Esophagus (tissue), 2 donors: ENCODE data around the gene FBXW11. TPM values are rescaled to one million over a fixed set of nuclear protein-coding genes. Genes with fewer than 3 reads are reported as not detected.

Experiments
- H3K27ac ChIP-seq, 2 donors: one replicate each; pipeline ENCODE4 v1.5.1; 2013; ENCODE audit warnings: low read depth in 2 of 2, mild to moderate bottlenecking in 2 of 2, inconsistent platforms in 1 of 2, low read length in 1 of 2, moderate library complexity in 1 of 2
- H3K27me3 ChIP-seq, 2 donors: one replicate each; pipeline ENCODE4 v1.6.1; 2013; ENCODE audit warnings: low read length in 2 of 2, control low read depth in 1 of 2, mild to moderate bottlenecking in 1 of 2; ENCODE audit not compliant: insufficient read depth in 2 of 2, control insufficient read depth in 1 of 2
- H3K36me3 ChIP-seq, 2 donors: one replicate each; pipeline ENCODE4 v1.6.1; 2013; ENCODE audit warnings: low read length in 1 of 2; ENCODE audit not compliant: control insufficient read depth in 2 of 2, insufficient read depth in 2 of 2
- H3K4me1 ChIP-seq, 2 donors: one replicate each; pipeline ENCODE4 v1.6.1; 2013; ENCODE audit warnings: low read length in 1 of 2; ENCODE audit not compliant: control insufficient read depth in 2 of 2, insufficient read depth in 2 of 2
- H3K4me3 ChIP-seq, 2 donors: one replicate each; pipeline ENCODE4 v1.5.1; 2013; ENCODE audit warnings: low read length in 2 of 2, mild to moderate bottlenecking in 2 of 2, low read depth in 1 of 2, moderate library complexity in 1 of 2
- H3K9me3 ChIP-seq, 2 donors: one replicate each; pipeline ENCODE4 v1.6.1; 2013; ENCODE audit warnings: mild to moderate bottlenecking in 2 of 2, low read depth in 1 of 2, low read length in 1 of 2, moderate library complexity in 1 of 2; ENCODE audit not compliant: control insufficient read depth in 2 of 2, insufficient read depth in 1 of 2
- WGBS, 2 donors: extraction: QIAGEN DNeasy Blood & Tissue Kit; methylation state at CpG; one replicate each; pipeline ENCODE4 v1.1.7; 2013; 5-methylcytosine and 5-hydroxymethylcytosine counted together
- polyA plus RNA-seq, 2 donors: library from polyadenylated mRNA; stranded (reverse); fragments of 200-250 nt; gene quantifications; one replicate each; pipeline ENCODE4 v1.2.3, GENCODE V29; 2013
- donor health status: healthy with polysubstance abuse.
- donor health status: Bipolar disorder and iron deficiency.

Gene FBXW11
- polyA plus RNA-seq, 2 donors = 8.9 to 17.4 TPM

GRCh38 chr5:172005708-172006320 is 624 bp downstream of the FBXW11 start:
- Histone ChIP-seq H3K9me3 (no peaks in the 10 kb centered on the region), H3K4me1 (peaks cover 0 to 4% of the 10 kb centered on the region in 2 donors), H3K36me3 (no peaks in the 10 kb centered on the region), H3K27me3 (no peaks in the 10 kb centered on the region), H3K27ac (peak overlapping the region; percentile 92 to 100), H3K4me3 (peak overlapping the region; percentile 88 to 89)
- 0% methylated on average over 34 of the region's 34 CpGs for WGBS, 2 donors

GRCh38 chr5:172004824-172005237 is 1.6 kb downstream of the FBXW11 start:
- peaks cover 0 to 4% of the 10 kb centered on the region in 2 donors for H3K4me1 ChIP-seq
- H3K27ac ChIP-seq = peak overlapping the region in 1 of 2 donors; percentile 92
- 23 to 25% methylated on average over 3 of the region's 3 CpGs for WGBS, 2 donors

GRCh38 chr5:172003746-172004145 is 2.7 kb downstream of the FBXW11 start:
- peaks cover 0 to 4% of the 10 kb centered on the region in 2 donors for H3K4me1 ChIP-seq
- H3K36me3 ChIP-seq = no peaks in the 10 kb centered on the region
- no peaks in the 10 kb centered on the region for H3K9me3 ChIP-seq
- WGBS, 2 donors = 17 to 19% methylated on average over 1 of the region's 1 CpG
- no peak overlapping the region for H3K27ac ChIP-seq
- no peaks in the 10 kb centered on the region for H3K27me3 ChIP-seq
- H3K4me3 ChIP-seq = peak overlapping the region in 1 of 2 donors; percentile 22

More at GRCh38 chr5:172004824-172005237, 1.6 kb downstream of the FBXW11 start:
- Histone ChIP-seq H3K36me3 (no peaks in the 10 kb centered on the region), H3K27me3 (no peaks in the 10 kb centered on the region), H3K9me3 (no peaks in the 10 kb centered on the region), H3K4me3 (peak overlapping the region; percentile 88 to 89)

GRCh38 chr5:172002840-172003512 is 3.5 kb downstream of the FBXW11 start:
- Histone ChIP-seq H3K4me3 (peak overlapping the region in 1 of 2 donors; percentile 22), H3K27ac (peak overlapping the region in 1 of 2 donors; percentile 6), H3K36me3 (no peaks in the 10 kb centered on the region), H3K27me3 (no peaks in the 10 kb centered on the region), H3K9me3 (no peaks in the 10 kb centered on the region), H3K4me1 (peaks cover 0 to 4% of the 10 kb centered on the region in 2 donors)
- 62 to 69% methylated on average over 6 of the region's 6 CpGs for WGBS, 2 donors

GRCh38 chr5:172002310-172002709 is 4.1 kb downstream of the FBXW11 start:
- Histone ChIP-seq H3K36me3 (no peaks in the 10 kb centered on the region), H3K9me3 (no peaks in the 10 kb centered on the region), H3K4me3 (peak overlapping the region in 1 of 2 donors; percentile 14), H3K27me3 (no peaks in the 10 kb centered on the region), H3K27ac (no peak overlapping the region), H3K4me1 (no peaks in the 10 kb centered on the region)
- 32 to 35% methylated on average over 2 of the region's 2 CpGs for WGBS, 2 donors

GRCh38 chr5:171999877-172000276 is 6.6 kb downstream of the FBXW11 start:
- no peaks in the 10 kb centered on the region for H3K9me3 ChIP-seq
- H3K27ac ChIP-seq = no peak overlapping the region
- 72 to 74% methylated on average over 5 of the region's 5 CpGs for WGBS, 2 donors
- H3K4me3 ChIP-seq = no peak overlapping the region
- H3K36me3 ChIP-seq = peaks cover 0 to 2% of the 10 kb centered on the region in 2 donors
- H3K4me1 ChIP-seq = peaks cover 0 to 2% of the 10 kb centered on the region in 2 donors
- no peaks in the 10 kb centered on the region for H3K27me3 ChIP-seq

- Histone ChIP-seq H3K4me1 (peaks cover 0 to 2% of the 10 kb centered on the region in 2 donors), H3K27ac (no peak overlapping the region), H3K36me3 (peaks cover 0 to 2% of the 10 kb centered on the region in 2 donors), H3K27me3 (no peaks in the 10 kb centered on the region), H3K9me3 (no peaks in the 10 kb centered on the region), H3K4me3 (no peak overlapping the region)
- 82 to 83% methylated on average over 2 of the region's 2 CpGs for whole genome bisulfite sequencing, 2 donors
These were observed 7.3 kb downstream of the FBXW11 start for GRCh38 chr5:171999100-171999499.

GRCh38 chr5:171997011-171997410 is 9.4 kb downstream of the FBXW11 start:
- Histone ChIP-seq H3K9me3 (no peaks in the 10 kb centered on the region), H3K4me1 (peaks cover 2% of the 10 kb centered on the region in 2 donors), H3K27me3 (no peaks in the 10 kb centered on the region), H3K27ac (no peak overlapping the region), H3K4me3 (no peak overlapping the region), H3K36me3 (peaks cover 0 to 2% of the 10 kb centered on the region in 2 donors)
- 73 to 77% methylated on average over 3 of the region's 3 CpGs for WGBS, 2 donors

- Histone ChIP-seq H3K27ac (peak overlapping the region; percentile 20 to 65), H3K4me1 (peaks cover 2% of the 10 kb centered on the region in 2 donors), H3K27me3 (no peaks in the 10 kb centered on the region), H3K36me3 (peaks cover 0 to 4% of the 10 kb centered on the region in 2 donors), H3K4me3 (no peak overlapping the region), H3K9me3 (no peaks in the 10 kb centered on the region)
- 59 to 61% methylated on average over 2 of the region's 2 CpGs for WGBS, 2 donors
These were observed 13.6 kb downstream of the FBXW11 start for GRCh38 chr5:171992813-171993212.
